GM10248 (cell line): ENCODE results near the gene C16orf74.
A peak's percentile ranks its signal among the peaks of the same experiment; 100 is the strongest.

ENCODE experiments used
- CTCF ChIA-PET: fragments of 300-600 bp; sonication (Branson Sonifier 250); formaldehyde crosslinking; extraction: SDS; loops from one replicate; lab custom pipeline; 2021; ENCODE audit warnings: antibody characterized with exemption; lab: Yijun Ruan, JAX
- POLR2A ChIA-PET: fragments of 350-650 bp; sonication (Branson Sonifier 250); formaldehyde crosslinking; extraction: SDS; loops from one replicate; lab custom pipeline; 2020; ENCODE audit warnings: antibody characterized with exemption; lab: Yijun Ruan, JAX
- DNase-seq: peaks from one replicate; pipeline ENCODE4 v3.0.0; 2012; ENCODE audit errors: extremely low spot score
- TF ChIP-seq, protein P1 (sequence below): IDR thresholded peaks from 2 replicates; pipeline ENCODE4 v1.5.1; 2012; ENCODE audit warnings: mild to moderate bottlenecking, low read depth; ENCODE audit errors: extremely low read depth, missing control alignments, control extremely low read depth

The C16orf74 gene

DNA sequence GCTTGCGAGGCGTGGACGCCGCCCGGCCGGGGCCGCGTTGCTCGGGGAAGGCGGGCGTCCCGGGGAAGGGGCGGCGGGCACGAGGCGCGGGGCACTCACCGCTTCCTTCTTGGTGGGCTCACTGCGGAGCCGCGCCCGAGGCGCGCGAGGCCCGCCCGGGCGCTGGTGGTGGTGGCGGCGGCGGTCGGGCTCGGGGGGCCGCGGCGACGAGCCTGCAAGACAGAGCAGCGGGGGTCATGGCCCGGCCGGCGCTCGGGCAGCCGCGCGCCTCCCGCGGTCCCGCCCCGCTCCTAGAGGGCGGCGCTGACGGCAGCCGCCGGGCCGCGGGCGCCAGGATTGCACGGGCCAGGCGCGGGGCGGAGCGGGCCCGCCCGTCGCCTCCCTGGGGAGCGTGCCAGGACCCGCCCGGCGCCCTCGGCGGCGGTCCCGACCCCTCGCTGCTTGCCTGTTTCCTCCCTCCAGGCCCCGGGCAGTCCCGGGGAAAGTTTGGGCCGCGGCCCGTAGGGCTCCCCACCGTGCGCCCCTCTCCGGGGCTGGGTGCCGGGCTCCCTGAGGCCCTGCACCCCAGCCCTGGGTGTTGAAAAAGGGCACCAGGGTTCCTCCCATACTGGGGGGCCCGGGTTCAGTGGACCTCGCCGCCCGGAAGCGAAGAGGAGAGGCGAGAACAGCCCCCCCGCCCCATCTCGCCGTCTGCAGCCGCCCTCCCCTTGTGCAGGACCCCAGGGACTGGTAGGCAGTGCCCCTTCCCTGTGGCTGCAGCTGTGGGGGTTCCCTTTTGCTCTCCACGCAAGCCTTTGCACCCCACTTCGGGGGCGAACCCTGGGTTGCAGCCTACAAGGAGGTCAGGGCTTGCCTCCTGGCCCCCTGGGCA lies at the start of gene C16orf74:
TSS of gene C16orf74 (minus strand) at position 270 of the 871 bp plus-strand sequence. CDS start 15,879 bp downstream, outside the sequence.
- CTCF ChIA-PET: interaction anchor here (1.7 kb wide), 1 partner anchor 10 kb away, joined by 6 read pairs; no protein-coding TSS in a partner anchor
- POLR2A ChIA-PET: no interaction called here
- DNase-seq: peak; percentile 77
- TF ChIP-seq, protein P1, sequence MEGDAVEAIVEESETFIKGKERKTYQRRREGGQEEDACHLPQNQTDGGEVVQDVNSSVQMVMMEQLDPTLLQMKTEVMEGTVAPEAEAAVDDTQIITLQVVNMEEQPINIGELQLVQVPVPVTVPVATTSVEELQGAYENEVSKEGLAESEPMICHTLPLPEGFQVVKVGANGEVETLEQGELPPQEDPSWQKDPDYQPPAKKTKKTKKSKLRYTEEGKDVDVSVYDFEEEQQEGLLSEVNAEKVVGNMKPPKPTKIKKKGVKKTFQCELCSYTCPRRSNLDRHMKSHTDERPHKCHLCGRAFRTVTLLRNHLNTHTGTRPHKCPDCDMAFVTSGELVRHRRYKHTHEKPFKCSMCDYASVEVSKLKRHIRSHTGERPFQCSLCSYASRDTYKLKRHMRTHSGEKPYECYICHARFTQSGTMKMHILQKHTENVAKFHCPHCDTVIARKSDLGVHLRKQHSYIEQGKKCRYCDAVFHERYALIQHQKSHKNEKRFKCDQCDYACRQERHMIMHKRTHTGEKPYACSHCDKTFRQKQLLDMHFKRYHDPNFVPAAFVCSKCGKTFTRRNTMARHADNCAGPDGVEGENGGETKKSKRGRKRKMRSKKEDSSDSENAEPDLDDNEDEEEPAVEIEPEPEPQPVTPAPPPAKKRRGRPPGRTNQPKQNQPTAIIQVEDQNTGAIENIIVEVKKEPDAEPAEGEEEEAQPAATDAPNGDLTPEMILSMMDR: no peak

DNA sequence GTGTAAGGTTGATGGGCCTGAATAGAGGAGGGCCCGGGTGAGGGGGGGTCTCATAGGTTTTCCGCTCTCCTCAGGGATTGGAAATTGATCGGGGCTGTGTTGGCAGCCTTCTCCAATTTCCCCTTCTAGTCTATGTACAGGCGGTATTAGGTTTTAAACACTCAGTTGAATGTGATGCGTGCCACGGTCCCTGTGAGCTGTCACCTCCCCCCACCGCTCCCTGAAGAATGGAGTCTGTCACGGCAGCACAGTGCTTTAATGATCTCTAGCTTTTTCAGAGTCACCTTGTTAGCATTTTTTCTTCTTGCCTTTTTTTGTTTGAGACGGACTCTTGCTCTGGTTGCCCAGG lies 49.4 kb upstream of the C16orf74 start:
- CTCF ChIA-PET: interaction anchor here (4.3 kb wide), 1 partner anchor 19 kb away, joined by 58 read pairs; no protein-coding TSS in a partner anchor

DNA sequence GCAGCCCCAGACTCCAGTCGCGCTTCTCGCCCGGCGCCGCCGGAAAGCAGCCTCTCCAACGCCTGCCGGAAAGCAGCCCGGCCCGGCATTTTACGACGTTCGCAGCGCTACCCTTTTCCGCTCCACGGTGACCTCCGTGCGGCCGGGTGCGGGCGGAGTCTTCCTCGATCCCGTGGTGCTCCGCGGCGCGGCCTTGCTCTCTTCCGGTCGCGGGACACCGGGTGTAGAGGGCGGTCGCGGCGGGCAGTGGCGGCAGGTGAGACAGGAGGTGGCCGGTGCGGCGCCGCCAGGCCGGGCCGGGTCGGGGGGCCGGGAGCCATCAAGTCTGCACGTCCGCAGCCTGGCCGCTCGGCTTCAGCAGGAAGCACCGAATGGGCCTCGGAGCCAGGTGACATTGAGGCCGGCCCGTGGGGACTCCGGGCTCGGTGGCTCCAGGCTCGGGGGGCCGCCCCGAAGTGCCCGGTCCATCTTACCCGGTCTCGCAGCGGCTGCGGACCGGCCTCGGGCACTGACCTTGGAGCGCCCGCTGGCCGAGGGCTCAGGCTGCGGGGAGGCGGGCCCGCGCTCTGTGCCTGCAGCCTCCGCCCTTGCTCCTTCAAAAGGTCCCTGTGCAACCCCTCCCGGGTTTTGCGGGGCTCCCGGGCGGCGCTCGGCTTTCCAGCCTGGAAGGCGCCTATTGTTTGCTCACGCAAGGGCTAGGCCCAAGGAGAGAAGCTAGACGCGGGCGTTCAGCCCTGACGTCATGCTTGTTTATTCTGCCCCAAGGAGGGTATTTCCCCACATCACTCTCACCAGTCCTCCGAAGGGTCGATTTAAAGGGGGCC lies 48.8 kb upstream of the C16orf74 start, which contains the start of the genes COX4I1 and EMC8:
TSS of gene COX4I1 (plus strand) at position 199 of the 824 bp plus-strand sequence. CDS start 1,511 bp downstream, outside the sequence.
TSS of gene EMC8 (minus strand) at position 48 of the 824 bp plus-strand sequence. CDS start 249 bp downstream, outside the sequence.
- POLR2A ChIA-PET: no interaction called here
- DNase-seq: peak; percentile 97
- CTCF ChIA-PET: interaction anchor here (4.3 kb wide), 1 partner anchor 19 kb away, joined by 58 read pairs; no protein-coding TSS in a partner anchor
- TF ChIP-seq, protein P1: no peak

More for the DNA sequence above, 49.4 kb upstream of the C16orf74 start:
- DNase-seq: no peak
- POLR2A ChIA-PET: no interaction called here
- TF ChIP-seq, protein P1: no peak

DNA sequence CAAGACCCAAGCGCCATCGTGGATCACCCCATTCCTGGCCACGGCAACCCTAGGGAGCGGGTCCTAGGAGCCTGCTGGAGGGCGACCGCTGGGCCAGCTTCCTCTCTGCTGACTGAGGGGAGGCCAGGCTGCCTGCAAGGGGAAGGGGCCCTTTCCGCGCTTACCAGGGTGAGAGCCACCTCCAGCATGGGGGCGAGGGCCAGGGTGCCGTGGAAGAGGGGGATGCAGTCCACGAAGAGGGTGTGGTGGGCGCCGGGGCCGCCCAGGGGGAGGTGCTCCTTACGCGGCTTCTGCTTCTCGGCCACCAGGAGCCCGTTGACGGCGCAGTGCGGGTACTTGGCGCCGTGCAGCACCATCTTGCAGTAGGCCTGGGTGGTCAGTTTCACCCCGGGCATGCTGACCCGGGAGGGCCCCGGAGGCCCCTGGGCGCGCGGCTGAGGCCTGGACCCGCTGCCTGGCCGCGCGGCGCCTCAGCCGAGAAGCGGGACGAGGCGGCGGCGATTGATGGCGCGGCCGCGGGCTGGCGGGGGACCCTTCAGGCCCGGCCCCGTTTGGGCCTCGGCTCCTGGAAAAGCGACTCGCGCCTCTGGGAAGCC lies 48.1 kb upstream of the C16orf74 start:
- TF ChIP-seq, protein P1: no peak
- peak; percentile 64 for DNase-seq
- ChIA-PET CTCF (interaction anchor here (1.8 to 2.1 kb wide), 2 partner anchors 11 to 39 kb away, joined by 6 to 8 read pairs; no protein-coding TSS in a partner anchor), POLR2A (no interaction called here)

DNA sequence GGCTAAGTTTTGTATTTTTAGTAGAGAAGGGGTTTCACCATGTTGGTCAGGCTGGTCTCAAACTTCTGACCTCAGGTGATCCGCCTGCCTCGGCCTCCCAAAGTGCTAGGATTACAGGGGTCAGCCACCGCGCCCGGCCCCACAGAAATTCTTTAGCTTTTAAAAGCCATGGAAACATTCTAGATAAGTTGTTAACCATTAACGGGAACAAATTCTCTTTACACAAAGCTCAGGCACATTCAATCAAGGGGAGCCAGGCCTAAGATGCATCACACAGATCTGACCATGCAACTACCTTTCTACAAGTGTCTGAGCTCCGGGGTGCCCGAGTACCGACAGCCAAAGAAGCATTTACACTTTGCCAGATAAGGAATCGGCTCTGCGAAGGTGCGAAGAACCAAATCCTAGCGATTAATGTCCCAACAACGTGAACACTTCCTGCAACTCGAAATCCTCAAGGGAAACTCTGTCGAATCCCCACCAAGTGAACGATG lies 47.4 kb upstream of the C16orf74 start:
- ChIA-PET CTCF (interaction anchor here (1.8 to 2.1 kb wide), 2 partner anchors 10 to 38 kb away, joined by 6 to 8 read pairs; no protein-coding TSS in a partner anchor), POLR2A (no interaction called here)
- DNase-seq: no peak
- TF ChIP-seq, protein P1: no peak
